Pons (tissue), 1 donor: ENCODE measurements around the gene MAP3K14.
A peak's percentile ranks its signal among the peaks of the same experiment; 100 is the strongest.
"Not testable (repeated sequence)": the region's sequence is repeated elsewhere in the genome, so short reads cannot be mapped to it uniquely, and the experiment has no call there.

ENCODE experiments used
- DNase-seq: peaks from one replicate; pipeline ENCODE4 v3.0.0-alpha.2; 2016; ENCODE audit warnings: low spot score

Gene MAP3K14

GRCh38 chr17:45316434-45317110 is at the start of gene MAP3K14:
Gene MAP3K14, minus strand, starts transcription at chr17:45317020. Its CDS starts 26,275 bp downstream, at chr17:45290745.
- peak; percentile 29 for DNase-seq

GRCh38 chr17:45366049-45366448 is 49.2 kb upstream of the MAP3K14 start:
- DNase-seq: no peak

DNA sequence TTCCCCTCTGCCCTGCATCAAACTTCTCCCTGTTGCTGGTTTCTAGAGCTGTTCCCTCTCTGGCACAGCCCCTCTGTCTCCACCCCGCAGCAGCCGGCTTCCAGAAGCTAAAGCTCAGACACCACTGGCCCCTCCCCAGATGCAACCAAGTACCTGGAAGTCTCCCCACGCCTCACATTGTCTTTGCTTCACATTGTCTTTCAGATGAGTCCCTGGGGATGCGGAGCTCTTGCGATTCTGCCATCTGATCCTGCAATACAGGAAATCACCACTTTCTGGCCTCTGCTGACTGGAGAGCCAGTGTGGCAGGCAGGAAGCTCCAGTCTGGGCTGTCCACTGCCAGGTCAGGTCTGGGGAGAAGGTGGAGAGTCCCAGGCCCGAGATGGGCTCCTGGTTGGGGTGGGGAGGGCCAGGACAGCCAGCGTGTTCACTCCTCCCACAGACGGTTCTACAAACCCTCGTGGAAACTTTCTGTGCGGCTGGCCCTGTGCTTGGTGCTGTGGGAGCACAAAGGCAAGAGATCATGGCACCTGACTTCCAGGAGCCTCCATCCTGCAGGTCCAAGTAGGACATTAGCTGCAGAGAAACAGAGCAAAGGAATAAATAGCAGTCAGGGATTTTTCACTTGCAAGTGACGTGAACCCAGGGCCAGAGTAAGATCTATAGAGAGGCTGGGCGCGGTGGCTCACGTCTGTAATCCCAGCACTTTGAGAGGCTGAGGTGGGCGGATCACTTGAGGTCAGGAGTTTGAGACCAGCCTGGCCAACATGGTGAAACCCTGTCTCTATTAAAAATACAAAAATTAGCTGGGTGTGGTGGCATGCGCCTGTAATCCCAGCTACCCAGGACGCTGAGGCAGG is 47.9 kb upstream of the MAP3K14 start:
- DNase-seq: no peak

GRCh38 chr17:45363498-45363897 is 46.7 kb upstream of the MAP3K14 start:
- DNase-seq: no peak

DNA sequence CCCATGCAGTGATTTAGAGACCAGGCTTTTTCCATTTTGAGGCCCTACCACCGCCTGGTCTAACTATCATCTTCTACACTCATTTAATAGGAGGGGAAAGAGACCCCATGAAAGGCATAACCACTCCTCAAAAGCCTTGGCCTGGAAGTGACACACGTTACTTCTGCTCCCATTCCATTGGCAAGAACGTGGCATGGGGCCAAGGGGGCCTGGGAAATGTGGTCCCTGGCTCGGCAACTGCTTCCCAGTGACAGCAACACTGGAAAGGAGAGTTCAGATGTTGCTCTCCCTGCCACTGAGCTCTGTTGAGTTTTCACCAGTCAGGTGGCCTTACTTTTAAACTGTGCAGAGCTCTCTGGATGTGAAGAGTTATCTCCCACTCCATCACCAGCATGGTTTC is 45.2 kb upstream of the MAP3K14 start:
- no peak for DNase-seq

- no peak for DNase-seq
Observed at GRCh38 chr17:45361451-45361850, 44.6 kb upstream of the MAP3K14 start.

- DNase-seq: no peak
Observed at GRCh38 chr17:45357364-45357997, 40.7 kb upstream of the MAP3K14 start.

GRCh38 chr17:45355087-45355486 is 38.3 kb upstream of the MAP3K14 start:
- no peak for DNase-seq

- DNase-seq: peak; percentile 20
Observed at GRCh38 chr17:45353043-45353442, 36.2 kb upstream of the MAP3K14 start.

GRCh38 chr17:45351831-45352230 is 35.0 kb upstream of the MAP3K14 start:
- no peak for DNase-seq

DNA sequence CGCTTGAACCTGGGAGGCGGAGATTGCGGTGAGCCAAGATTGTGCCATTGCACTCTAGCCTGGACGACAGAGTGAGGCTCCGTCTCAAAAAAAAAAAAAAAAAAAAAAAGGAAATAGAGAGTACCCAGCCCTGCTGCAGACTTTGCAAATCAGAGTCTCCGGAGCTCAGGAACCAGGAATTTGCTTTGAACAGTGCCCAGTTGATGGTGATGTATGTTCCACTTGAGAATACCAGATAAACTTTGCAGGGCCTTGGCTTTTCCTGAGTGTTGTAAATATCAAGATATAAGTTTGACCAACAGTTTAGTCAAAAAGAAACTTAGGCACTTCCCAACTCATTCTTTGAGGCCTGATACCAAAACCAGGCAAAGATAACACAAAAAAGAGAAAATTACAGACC is 30.6 kb upstream of the MAP3K14 start:
- no peak for DNase-seq

DNA sequence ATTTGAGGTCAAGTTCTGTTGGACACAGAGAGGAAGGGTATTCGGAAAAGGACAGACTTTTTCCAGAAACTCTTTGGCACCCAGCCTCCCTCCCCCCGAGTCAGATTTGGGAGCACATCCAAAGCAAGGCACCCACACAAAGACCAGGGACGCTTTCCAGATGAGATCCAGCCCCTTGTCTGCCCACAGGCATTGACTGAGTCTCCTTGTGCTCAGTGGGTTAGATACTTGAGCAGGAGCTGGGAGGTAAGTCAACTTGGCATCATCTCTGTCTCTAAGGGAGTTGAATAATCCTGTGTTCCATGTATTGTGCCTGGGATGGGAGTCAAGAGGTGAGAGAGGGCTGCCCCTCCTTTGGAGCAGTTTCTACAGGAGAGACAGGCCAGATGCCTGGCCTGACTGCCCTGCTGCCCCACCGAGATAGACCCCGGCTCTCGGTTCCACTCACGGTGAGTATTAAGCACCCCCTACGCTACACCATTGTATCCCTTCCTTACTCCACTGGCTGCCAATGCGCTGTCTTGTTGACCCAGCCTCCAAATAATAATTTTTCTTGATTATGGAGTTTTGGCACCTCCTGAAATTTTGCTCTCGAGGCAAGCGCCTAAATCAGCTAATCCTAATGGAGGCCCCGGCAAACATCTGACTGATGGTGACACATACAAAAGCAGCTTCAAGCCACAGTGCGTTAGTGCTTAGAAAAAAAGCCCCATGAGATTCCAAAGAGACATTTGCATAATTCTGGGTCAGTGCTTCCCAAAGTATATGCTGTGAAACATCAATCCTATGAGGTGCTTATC is 29.6 kb upstream of the MAP3K14 start:
- DNase-seq: peak; percentile 31

DNA sequence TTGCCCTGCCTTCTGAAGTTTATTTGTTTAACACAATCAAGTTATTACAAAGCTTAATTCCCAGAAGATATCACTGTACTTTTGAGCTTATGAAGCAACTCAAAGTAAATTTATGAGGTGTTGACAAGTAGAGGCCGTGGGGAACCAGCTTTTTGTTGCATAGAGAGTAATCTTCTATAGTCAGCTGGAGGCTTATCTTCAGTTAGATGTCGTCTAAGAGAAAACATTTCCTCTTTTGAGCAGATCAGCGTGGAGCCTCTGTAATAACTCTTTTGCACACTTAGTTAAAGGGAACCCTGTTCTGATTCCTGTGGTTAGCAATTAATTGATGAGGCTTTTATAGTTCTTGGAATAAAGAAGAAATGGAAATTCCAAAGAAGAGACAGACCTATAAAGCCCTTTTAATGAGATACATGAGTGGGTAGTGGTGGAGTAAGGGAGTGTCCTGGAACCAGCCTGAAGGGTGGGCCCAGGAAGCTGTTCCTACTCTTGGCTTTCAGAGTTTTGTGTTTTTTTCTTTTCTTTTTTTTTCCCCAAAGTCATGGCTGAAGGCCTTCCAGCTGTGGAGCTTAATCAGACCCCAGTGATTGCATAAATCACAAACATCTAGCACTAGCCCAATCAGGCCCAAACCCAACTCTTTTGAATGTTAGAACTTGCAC is 28.9 kb upstream of the MAP3K14 start:
- no peak for DNase-seq

GRCh38 chr17:45345246-45345553 is 28.4 kb upstream of the MAP3K14 start:
- no peak for DNase-seq

DNA sequence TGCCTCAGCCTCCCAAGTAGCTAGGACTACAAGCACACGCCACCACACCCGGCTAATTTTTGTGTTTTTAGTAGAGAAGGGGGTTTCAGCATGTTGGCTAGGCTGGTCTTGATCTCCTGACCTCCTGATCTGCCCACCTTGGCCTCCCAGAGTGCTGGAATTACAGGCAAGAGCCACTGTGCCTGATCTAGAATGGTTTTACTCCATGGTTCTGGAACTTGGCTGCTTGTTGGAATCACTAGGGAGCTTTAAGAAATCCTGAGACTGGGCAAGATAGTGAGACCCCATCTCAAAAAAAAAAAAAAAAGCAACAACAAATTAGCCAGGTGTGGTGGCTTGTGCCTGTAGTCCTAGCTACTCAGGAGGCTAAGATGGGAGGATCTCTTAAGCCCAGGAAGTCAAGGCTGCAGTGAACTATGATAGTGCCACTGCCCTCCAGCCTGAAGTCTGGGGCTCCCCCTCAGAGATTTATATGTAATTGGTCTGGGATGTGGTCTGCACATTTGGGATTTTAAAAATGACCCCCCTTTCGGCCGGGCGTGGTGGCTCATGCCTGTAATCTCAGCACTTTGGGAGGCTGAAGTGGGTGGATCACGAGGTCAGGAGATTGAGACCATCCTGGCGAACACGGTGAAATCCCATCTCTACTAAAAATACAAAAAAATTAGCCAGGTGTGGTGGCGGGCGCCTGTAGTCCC is 27.3 kb upstream of the MAP3K14 start:
- DNase-seq: not testable (repeated sequence)

- no peak for DNase-seq
Observed at GRCh38 chr17:45342871-45343526, 26.2 kb upstream of the MAP3K14 start.

GRCh38 chr17:45342306-45342705 is 25.5 kb upstream of the MAP3K14 start:
- no peak for DNase-seq

DNA sequence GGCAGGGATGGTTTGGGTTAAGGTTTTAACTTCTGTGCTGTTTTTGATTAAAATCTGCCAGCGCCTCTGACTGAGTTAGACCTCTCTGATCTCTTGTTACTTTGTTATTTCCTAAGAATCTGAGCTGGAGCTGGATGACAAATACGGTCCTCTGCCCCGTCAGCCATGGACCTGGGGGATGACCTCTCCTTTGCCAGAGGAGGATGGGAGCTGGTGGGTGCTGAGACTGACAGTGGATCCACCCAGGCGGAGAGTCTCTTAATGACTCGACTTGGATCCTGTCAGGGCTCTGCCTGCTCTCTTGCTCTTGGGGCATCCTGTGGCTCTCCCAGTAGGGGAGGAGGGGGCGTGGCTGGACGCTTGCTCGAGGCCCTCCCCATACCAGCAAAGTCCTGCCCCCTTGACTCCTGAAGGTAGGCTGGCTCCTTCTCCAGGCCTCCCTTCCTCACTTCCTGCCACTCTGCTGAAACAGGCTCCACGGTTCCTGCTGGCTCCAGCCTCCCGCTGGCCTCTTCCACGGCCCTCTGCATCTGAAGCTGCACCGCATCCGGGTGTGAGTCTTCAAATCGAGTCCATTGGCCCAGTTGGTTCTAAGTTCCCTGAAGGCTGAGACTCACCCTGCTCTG is 24.8 kb upstream of the MAP3K14 start:
- no peak for DNase-seq

- no peak for DNase-seq
Observed at GRCh38 chr17:45339646-45340605, 23.1 kb upstream of the MAP3K14 start.
